GM13977 (cell line): ENCODE measurements around the gene LRP1B.

ENCODE experiments used
- DNase-seq: peaks from one replicate; pipeline ENCODE4 v3.0.0; 2012; ENCODE audit warnings: low spot score
- in situ Hi-C: fragments of 300-500 bp; cut with MboI; formaldehyde crosslinking; loops from one replicate; pipeline ENCODE4 v1.12.0; 2022; ENCODE audit warnings: low sequenced_read_pairs, low pct_unique_long_range_greater_than_20kb, mixed read lengths, inconsistent platforms; ENCODE audit not compliant: unreplicated experiment
- TF ChIP-seq, protein P1 (sequence below): IDR thresholded peaks from 2 replicates; pipeline ENCODE4 v1.5.1; 2012; ENCODE audit warnings: mild to moderate bottlenecking, control low read depth; ENCODE audit not compliant: insufficient read depth; ENCODE audit errors: extremely low read depth, missing control alignments

LRP1B gene

DNA sequence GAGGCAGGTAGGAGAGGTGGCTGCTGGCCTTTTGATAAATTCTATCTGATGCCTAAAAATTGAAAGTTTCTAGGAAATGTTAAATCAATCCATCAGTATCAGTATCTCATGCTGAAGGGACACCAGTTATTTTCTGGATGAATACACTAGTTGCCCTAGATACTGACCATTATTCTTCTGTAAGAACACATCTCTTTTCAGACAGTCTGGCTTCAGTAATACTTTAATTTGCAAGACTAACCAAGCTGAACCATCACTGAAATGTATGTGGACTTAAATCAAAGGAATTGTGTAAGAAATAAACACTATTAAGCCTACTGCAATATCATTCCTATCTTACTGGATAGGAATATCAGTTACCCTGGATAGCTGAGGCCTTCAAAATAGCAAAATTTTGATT, 1546.3 kb downstream of the LRP1B start:
- no peak for DNase-seq
- TF ChIP-seq, protein P1, sequence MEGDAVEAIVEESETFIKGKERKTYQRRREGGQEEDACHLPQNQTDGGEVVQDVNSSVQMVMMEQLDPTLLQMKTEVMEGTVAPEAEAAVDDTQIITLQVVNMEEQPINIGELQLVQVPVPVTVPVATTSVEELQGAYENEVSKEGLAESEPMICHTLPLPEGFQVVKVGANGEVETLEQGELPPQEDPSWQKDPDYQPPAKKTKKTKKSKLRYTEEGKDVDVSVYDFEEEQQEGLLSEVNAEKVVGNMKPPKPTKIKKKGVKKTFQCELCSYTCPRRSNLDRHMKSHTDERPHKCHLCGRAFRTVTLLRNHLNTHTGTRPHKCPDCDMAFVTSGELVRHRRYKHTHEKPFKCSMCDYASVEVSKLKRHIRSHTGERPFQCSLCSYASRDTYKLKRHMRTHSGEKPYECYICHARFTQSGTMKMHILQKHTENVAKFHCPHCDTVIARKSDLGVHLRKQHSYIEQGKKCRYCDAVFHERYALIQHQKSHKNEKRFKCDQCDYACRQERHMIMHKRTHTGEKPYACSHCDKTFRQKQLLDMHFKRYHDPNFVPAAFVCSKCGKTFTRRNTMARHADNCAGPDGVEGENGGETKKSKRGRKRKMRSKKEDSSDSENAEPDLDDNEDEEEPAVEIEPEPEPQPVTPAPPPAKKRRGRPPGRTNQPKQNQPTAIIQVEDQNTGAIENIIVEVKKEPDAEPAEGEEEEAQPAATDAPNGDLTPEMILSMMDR, result no peak
- in situ Hi-C loops, result no loop called here

- TF ChIP-seq, protein P1, result no peak
- in situ Hi-C loops, result no loop called here
- DNase-seq, result no peak
Measured at GRCh38 chr2:140580532-140581151, 1550.2 kb downstream of the LRP1B start.

- TF ChIP-seq, protein P1, result no peak
- no peak for DNase-seq
- in situ Hi-C loops, result no loop called here
Measured at GRCh38 chr2:140577453-140577852, 1553.4 kb downstream of the LRP1B start.

GRCh38 chr2:140567734-140568133, 1563.1 kb downstream of the LRP1B start:
- in situ Hi-C loops, result no loop called here
- TF ChIP-seq, protein P1, result no peak
- DNase-seq, result no peak

DNA sequence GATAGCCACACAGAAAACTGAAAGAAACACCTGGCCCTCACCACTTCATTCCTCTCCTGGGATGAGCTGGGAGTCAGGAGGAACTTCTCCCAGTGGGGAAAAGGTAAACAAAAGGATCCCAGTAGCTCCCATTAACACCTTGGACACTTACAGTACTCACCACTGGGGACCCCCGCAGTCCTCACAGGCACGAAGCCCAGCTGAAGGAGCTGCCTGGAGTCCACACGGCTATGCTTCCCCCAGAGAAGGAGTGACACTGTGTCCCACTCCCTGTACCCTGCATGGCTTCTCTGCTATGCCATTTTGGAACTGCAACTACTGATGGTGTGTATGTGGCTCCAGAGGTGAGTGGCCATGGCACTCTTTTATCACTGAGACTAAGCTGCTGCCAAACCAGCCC, 1565.1 kb downstream of the LRP1B start:
- DNase-seq, result no peak
- TF ChIP-seq, protein P1, result no peak
- in situ Hi-C loops, result no loop called here

- TF ChIP-seq, protein P1, result no peak
- no peak for DNase-seq
- in situ Hi-C loops, result no loop called here
Measured at GRCh38 chr2:140555701-140556100, 1575.1 kb downstream of the LRP1B start.

- DNase-seq, result no peak
- TF ChIP-seq, protein P1, result no peak
- in situ Hi-C loops, result no loop called here
Measured at GRCh38 chr2:140552634-140553033, 1578.2 kb downstream of the LRP1B start.
